IPS-20b (cell line): ENCODE results near the gene TPST2.

Experiments
- H3K27ac ChIP-seq: one replicate; pipeline ENCODE4 v1.5.1; 2013; ENCODE audit warnings: low read length
- H3K27me3 ChIP-seq: 2 replicates; pipeline ENCODE4 v1.6.1; 2013; ENCODE audit warnings: mild to moderate bottlenecking, low read length, inconsistent platforms; ENCODE audit not compliant: insufficient read depth
- H3K36me3 ChIP-seq: 2 replicates; pipeline ENCODE4 v1.6.1; 2013; ENCODE audit warnings: low read depth, mild to moderate bottlenecking, inconsistent platforms, low read length, moderate library complexity; ENCODE audit not compliant: insufficient read depth
- H3K4me1 ChIP-seq: 2 replicates; pipeline ENCODE4 v1.6.1; 2013; ENCODE audit warnings: mild to moderate bottlenecking, control low read depth, inconsistent platforms, low read length, moderate library complexity; ENCODE audit not compliant: insufficient read depth
- H3K4me3 ChIP-seq: 2 replicates; pipeline ENCODE4 v1.5.1; 2013; ENCODE audit warnings: mild to moderate bottlenecking, low read length, inconsistent platforms
- H3K9ac ChIP-seq: 2 replicates; pipeline ENCODE4 v1.6.1; 2013; ENCODE audit warnings: low read depth, mild to moderate bottlenecking, inconsistent platforms, low read length, moderate library complexity
- H3K9me3 ChIP-seq: 2 replicates; pipeline ENCODE4 v1.6.1; 2013; ENCODE audit warnings: mild to moderate bottlenecking, low read depth, low read length, inconsistent platforms; ENCODE audit not compliant: insufficient read depth

The TPST2 gene

GRCh38 chr22:26576026-26576680 is 13.8 kb downstream of the TPST2 start:
- Histone ChIP-seq H3K27me3 (no peaks in the 10 kb centered on the region), H3K9me3 (no peaks in the 10 kb centered on the region), H3K4me1 (peaks cover 39% of the 10 kb centered on the region), H3K9ac (no peak overlapping the region), H3K27ac (no peak overlapping the region), H3K36me3 (peaks cover 19% of the 10 kb centered on the region), H3K4me3 (no peak overlapping the region)

- H3K36me3 ChIP-seq, result peaks cover 19% of the 10 kb centered on the region
- H3K4me1 ChIP-seq, result peaks cover 22% of the 10 kb centered on the region
- 0 out of 2 replicates have a peak overlapping the region, but pooled peaks have one; percentile 20 for H3K9ac ChIP-seq
- H3K9me3 ChIP-seq, result no peaks in the 10 kb centered on the region
- no peaks in the 10 kb centered on the region for H3K27me3 ChIP-seq
- no peak overlapping the region for H3K4me3 ChIP-seq
- no peak overlapping the region for H3K27ac ChIP-seq
Observed at GRCh38 chr22:26574001-26574723, 15.8 kb downstream of the TPST2 start.

GRCh38 chr22:26573026-26573662 is 16.8 kb downstream of the TPST2 start:
- Histone ChIP-seq H3K36me3 (peaks cover 16% of the 10 kb centered on the region), H3K4me1 (peaks cover 24% of the 10 kb centered on the region), H3K27me3 (no peaks in the 10 kb centered on the region), H3K4me3 (no peak overlapping the region), H3K27ac (no peak overlapping the region), H3K9ac (peak overlapping the region; percentile 20; the same call in 1 of the 2 replicates), H3K9me3 (no peaks in the 10 kb centered on the region)

GRCh38 chr22:26570864-26571525 is 18.9 kb downstream of the TPST2 start:
- H3K9ac ChIP-seq, result no peak overlapping the region
- no peaks in the 10 kb centered on the region for H3K27me3 ChIP-seq
- no peaks in the 10 kb centered on the region for H3K9me3 ChIP-seq
- no peak overlapping the region for H3K27ac ChIP-seq
- no peak overlapping the region for H3K4me3 ChIP-seq
- peaks cover 37% of the 10 kb centered on the region for H3K4me1 ChIP-seq
- H3K36me3 ChIP-seq, result peaks cover 7% of the 10 kb centered on the region

GRCh38 chr22:26570115-26570514 is 19.8 kb downstream of the TPST2 start:
- Histone ChIP-seq H3K9ac (no peak overlapping the region), H3K4me3 (no peak overlapping the region), H3K27me3 (no peaks in the 10 kb centered on the region), H3K27ac (no peak overlapping the region), H3K9me3 (no peaks in the 10 kb centered on the region), H3K4me1 (peaks cover 40% of the 10 kb centered on the region), H3K36me3 (peaks cover 9% of the 10 kb centered on the region)

GRCh38 chr22:26568207-26568706 is 21.7 kb downstream of the TPST2 start:
- no peaks in the 10 kb centered on the region for H3K27me3 ChIP-seq
- no peaks in the 10 kb centered on the region for H3K9me3 ChIP-seq
- H3K9ac ChIP-seq, result peak overlapping the region; percentile 69; the same call in 1 of the 2 replicates
- peaks cover 45% of the 10 kb centered on the region for H3K4me1 ChIP-seq
- peaks cover 9% of the 10 kb centered on the region; the same call in 1 of the 2 replicates for H3K36me3 ChIP-seq
- H3K27ac ChIP-seq, result peak overlapping the region; percentile 58
- H3K4me3 ChIP-seq, result peak overlapping the region; percentile 46; the same call in 1 of the 2 replicates

GRCh38 chr22:26567610-26568009 is 22.3 kb downstream of the TPST2 start:
- Histone ChIP-seq H3K36me3 (peaks cover 9% of the 10 kb centered on the region; the same call in 1 of the 2 replicates), H3K27me3 (no peaks in the 10 kb centered on the region), H3K9ac (peak overlapping the region; percentile 69; the same call in 1 of the 2 replicates), H3K9me3 (no peaks in the 10 kb centered on the region), H3K4me1 (peaks cover 41% of the 10 kb centered on the region), H3K27ac (peak overlapping the region; percentile 61), H3K4me3 (peak overlapping the region; percentile 46; the same call in 1 of the 2 replicates)

- no peaks in the 10 kb centered on the region for H3K9me3 ChIP-seq
- 0 out of 2 replicates have a peak, but pooled peaks cover 9% of the 10 kb centered on the region for H3K36me3 ChIP-seq
- H3K4me1 ChIP-seq, result peaks cover 40% of the 10 kb centered on the region
- H3K27me3 ChIP-seq, result no peaks in the 10 kb centered on the region
- no peak overlapping the region for H3K4me3 ChIP-seq
- peak overlapping the region; percentile 69; the same call in 1 of the 2 replicates for H3K9ac ChIP-seq
- H3K27ac ChIP-seq, result peak overlapping the region; percentile 61
Observed at GRCh38 chr22:26566994-26567393, 22.9 kb downstream of the TPST2 start.

- H3K9ac ChIP-seq, result no peak overlapping the region
- no peak overlapping the region for H3K27ac ChIP-seq
- H3K27me3 ChIP-seq, result no peaks in the 10 kb centered on the region
- H3K36me3 ChIP-seq, result 0 out of 2 replicates have a peak, but pooled peaks cover 9% of the 10 kb centered on the region
- H3K9me3 ChIP-seq, result no peaks in the 10 kb centered on the region
- no peak overlapping the region for H3K4me3 ChIP-seq
- peaks cover 36% of the 10 kb centered on the region for H3K4me1 ChIP-seq
Observed at GRCh38 chr22:26565889-26566288, 24.0 kb downstream of the TPST2 start.

- H3K4me1 ChIP-seq, result peaks cover 36% of the 10 kb centered on the region
- H3K27me3 ChIP-seq, result no peaks in the 10 kb centered on the region
- H3K9ac ChIP-seq, result no peak overlapping the region
- H3K27ac ChIP-seq, result no peak overlapping the region
- H3K36me3 ChIP-seq, result 0 out of 2 replicates have a peak, but pooled peaks cover 9% of the 10 kb centered on the region
- no peaks in the 10 kb centered on the region for H3K9me3 ChIP-seq
- H3K4me3 ChIP-seq, result no peak overlapping the region
Observed at GRCh38 chr22:26565181-26565580, 24.8 kb downstream of the TPST2 start.

- Histone ChIP-seq H3K9ac (no peak overlapping the region), H3K9me3 (no peaks in the 10 kb centered on the region), H3K27ac (no peak overlapping the region), H3K4me3 (no peak overlapping the region), H3K4me1 (peaks cover 36% of the 10 kb centered on the region), H3K36me3 (0 out of 2 replicates have a peak, but pooled peaks cover 9% of the 10 kb centered on the region), H3K27me3 (no peaks in the 10 kb centered on the region)
Observed at GRCh38 chr22:26564672-26565071, 25.3 kb downstream of the TPST2 start.
